ENCODE measurements around the gene CCNJ. TPM values are rescaled to one million over a fixed set of nuclear protein-coding genes. Genes with fewer than 3 reads are reported as not detected.

The CCNJ gene
- total RNA-seq, 6 experiments from 2014 or later, result 1.3 to 3.3 (median 2.3) TPM

GRCh38 chr10:96107623-96108038, 64.2 kb downstream of the CCNJ start:
- TF ChIP-seq, protein P1, sequence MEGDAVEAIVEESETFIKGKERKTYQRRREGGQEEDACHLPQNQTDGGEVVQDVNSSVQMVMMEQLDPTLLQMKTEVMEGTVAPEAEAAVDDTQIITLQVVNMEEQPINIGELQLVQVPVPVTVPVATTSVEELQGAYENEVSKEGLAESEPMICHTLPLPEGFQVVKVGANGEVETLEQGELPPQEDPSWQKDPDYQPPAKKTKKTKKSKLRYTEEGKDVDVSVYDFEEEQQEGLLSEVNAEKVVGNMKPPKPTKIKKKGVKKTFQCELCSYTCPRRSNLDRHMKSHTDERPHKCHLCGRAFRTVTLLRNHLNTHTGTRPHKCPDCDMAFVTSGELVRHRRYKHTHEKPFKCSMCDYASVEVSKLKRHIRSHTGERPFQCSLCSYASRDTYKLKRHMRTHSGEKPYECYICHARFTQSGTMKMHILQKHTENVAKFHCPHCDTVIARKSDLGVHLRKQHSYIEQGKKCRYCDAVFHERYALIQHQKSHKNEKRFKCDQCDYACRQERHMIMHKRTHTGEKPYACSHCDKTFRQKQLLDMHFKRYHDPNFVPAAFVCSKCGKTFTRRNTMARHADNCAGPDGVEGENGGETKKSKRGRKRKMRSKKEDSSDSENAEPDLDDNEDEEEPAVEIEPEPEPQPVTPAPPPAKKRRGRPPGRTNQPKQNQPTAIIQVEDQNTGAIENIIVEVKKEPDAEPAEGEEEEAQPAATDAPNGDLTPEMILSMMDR (IDR thresholded peaks at IDR 0.05), result no peak
- no peak for TF ChIP-seq POLR2A (IDR thresholded peaks at IDR 0.05)
- DNase-seq, result no peak
- no peak overlapping the region for H3K4me3 ChIP-seq
- no peak overlapping the region for H3K27ac ChIP-seq
- no peak for ATAC-seq
- 25% methylated on average over 3 of the region's 3 CpGs for WGBS (ENCODE audit: insufficient coverage, low coverage, low lambda C conversion rate, missing lambda C conversion rate)
- H3K27me3 ChIP-seq, result no peaks in the 10 kb centered on the region
- H3K4me1 ChIP-seq, result no peaks in the 10 kb centered on the region
- peaks cover 0 to 3% (median 0%) of the 10 kb centered on the region in 4 donors for H3K9me3 ChIP-seq
- no peaks in the 10 kb centered on the region for H3K36me3 ChIP-seq
- intact Hi-C loops (cut with DNase I), result no loop called here

Small RNA genes within 50 kb of the gene (microRNA-seq; reads per million reads assigned to microRNA genes)
- 22.5 to 23.2 reads per million in 2 donors for gene MIR3157

Small RNA genes within 50 kb of the gene (small RNA-seq; reads per million reads assigned to genes)
- 0 reads per million in 2 experiments for gene MIR3157

Other genes with a start within 250 kb of the CCNJ start
- under 1 TPM in 4 of 6 experiments, not detected in 2; 0.10 to 0.86 (median 0.27) TPM for gene CC2D2B, start 135.6 kb upstream of the CCNJ start, total RNA-seq
- 10 to 100 TPM in 1 of 6 experiments, 1 to 10 TPM in 5; 6.7 to 10.4 (median 8.8) TPM for gene ZNF518A, start 86.7 kb downstream of the CCNJ start, total RNA-seq
- gene BLNK, start 228.0 kb downstream of the CCNJ start, total RNA-seq, result 10 to 100 TPM in 5 of 6 experiments, 1 to 10 TPM in 1; 9.9 to 47.7 (median 20.9) TPM